Pulmonary artery endothelial cell (primary cell): ENCODE results near the gene FAM43B. TPM values are rescaled to one million over a fixed set of nuclear protein-coding genes. Genes with fewer than 3 reads are reported as not detected.
A peak's percentile ranks its signal among the peaks of the same experiment; 100 is the strongest.

Experiments used
- DNase-seq: peaks from one replicate; pipeline ENCODE4 v3.0.0-alpha.2; 2011; ENCODE audit warnings: low read depth, low spot score
- total RNA-seq: library from RNA; depleted of rRNA; stranded (reverse); fragments of >200 nt; gene quantifications from 2 replicates; pipeline ENCODE4 v1.2.3, GENCODE V29; 2014

FAM43B gene
- total RNA-seq, 1 donor from 2014 or later, result not detected

DNA sequence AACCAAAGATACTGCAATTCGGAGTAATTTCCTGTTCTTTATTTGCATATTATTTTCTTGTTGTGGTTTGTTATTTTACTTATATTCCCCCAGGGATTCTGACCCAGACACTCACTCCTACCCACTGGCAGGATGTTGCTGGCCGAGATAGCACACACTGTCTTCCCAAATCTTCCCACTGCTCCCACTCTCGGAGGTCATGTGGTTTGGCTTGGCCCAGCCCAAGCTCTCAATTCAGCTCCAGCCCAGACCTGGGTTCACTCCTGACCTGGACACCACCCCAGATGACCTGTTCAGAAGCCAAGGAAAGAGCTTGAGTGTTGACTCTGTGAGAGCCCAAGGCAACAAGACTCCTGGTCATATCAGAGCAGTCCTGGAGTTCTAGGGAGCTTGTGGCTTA, 1.2 kb upstream of the FAM43B start:
- DNase-seq, result no peak

- no peak for DNase-seq
Observed at GRCh38 chr1:20552728-20553445, 514 bp downstream of the FAM43B start.

GRCh38 chr1:20555025-20555757, 2.8 kb downstream of the FAM43B start:
- no peak for DNase-seq

DNA sequence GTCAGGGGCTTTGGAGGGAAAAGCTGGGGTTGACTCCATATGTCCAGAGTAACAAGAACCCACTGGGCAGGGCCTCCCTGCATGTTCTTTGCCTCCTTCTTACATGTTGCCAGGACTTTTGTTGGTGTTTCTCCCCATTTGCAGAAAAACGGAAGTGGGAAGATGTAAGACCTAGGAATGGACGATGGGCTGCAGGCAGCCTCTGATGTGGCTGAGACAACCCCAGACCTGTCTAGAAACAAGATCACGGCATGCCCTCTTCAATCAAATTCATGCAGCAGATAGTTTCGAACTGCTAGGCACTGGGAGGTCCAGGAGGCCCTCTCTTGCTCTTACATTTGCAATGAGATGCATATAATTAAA, 3.4 kb downstream of the FAM43B start:
- no peak for DNase-seq

DNA sequence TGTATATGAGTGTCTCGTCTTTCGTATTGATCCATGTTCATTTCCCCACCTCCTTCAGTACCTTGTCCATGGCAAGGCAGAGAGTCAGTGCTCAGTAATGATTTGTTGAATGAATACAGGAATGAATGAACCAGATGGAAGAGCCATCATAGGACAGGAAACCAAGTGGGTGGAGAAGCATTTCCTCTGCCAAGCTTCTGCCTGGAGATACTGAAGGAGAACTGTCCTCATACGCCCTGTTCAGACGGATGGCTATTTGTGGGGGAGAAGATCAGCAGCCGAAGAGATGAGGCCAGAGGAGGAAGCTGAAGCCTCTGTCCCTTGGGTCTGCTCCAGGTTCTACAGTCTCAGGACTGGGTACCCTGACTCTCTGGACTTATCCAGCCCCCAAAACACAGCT, 5.8 kb downstream of the FAM43B start:
- DNase-seq, result no peak

GRCh38 chr1:20560966-20561365, 8.6 kb downstream of the FAM43B start:
- no peak for DNase-seq

- DNase-seq, result no peak
Observed at GRCh38 chr1:20565234-20565633, 12.9 kb downstream of the FAM43B start.

DNA sequence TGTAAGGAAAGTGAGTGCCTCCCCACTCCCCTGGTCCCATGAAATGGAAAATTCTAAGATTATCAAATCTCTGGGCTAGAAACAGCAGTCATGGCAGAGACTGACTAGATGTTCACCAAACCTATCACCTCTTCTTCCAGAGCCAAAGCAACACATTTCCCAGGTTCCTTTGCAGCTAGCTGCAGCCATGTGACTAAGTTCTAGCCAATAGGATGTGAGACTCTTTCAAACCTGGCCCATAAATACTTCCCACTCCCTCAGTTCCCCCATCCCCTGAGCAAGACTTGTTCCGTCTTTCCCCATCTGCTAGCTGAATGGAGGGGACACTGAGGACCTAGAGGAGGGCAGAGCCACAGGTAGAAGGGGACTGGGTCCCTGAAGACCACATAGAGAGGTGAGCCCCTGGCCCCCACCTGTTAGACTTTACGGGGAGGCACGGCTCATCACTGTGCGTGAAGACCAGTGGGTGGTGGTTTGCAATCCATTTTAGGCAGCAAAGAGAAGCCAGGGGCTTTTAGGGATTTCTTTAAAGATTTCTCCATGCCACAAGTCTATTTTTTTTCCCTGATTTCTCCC, 17.2 kb downstream of the FAM43B start:
- no peak for DNase-seq

GRCh38 chr1:20571427-20571826, 19.1 kb downstream of the FAM43B start:
- DNase-seq, result no peak

DNA sequence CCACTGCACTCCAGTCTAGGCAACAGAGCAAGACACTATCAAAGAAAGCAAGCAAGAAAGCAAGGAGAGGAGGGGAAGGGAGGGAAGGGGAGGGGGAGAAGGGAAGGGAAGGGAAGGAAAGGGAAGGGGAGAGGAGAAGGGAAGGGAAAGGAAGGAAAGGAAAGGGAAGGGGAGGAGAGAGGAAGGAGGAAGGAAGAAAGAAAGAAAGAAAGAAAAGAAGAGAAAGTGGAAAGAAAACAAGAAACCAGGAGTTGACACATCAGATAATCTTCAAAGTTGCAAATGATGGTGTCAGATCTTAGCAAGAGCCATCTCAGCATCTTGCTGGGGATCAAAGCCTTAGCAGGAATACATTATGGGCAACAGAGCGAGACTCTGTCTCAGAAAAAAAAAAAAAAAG, 21.6 kb downstream of the FAM43B start:
- no peak for DNase-seq

- DNase-seq, result peak; percentile 49
Observed at GRCh38 chr1:20574686-20575540, 22.5 kb downstream of the FAM43B start.

GRCh38 chr1:20575541-20576336, 23.4 kb downstream of the FAM43B start:
- no peak for DNase-seq

DNA sequence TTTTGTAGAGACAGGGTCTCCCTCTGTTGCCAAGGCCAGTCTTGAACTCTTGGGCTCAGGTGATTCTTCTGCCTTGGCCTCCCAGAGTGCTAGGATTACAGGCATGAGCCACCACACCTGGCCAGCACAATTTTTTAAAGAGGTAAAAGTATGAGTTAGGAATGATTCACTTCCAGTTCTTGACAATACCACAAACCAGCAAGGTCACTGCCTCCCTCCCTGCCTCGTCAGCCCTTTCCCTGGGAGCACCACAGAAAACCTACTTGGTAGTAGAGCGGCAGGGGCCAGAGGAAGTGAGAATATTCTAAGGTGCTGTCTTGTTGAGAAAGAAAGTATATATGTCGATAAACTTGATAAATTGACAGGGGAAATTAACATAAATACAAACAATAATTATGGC, 25.7 kb downstream of the FAM43B start:
- DNase-seq, result no peak

DNA sequence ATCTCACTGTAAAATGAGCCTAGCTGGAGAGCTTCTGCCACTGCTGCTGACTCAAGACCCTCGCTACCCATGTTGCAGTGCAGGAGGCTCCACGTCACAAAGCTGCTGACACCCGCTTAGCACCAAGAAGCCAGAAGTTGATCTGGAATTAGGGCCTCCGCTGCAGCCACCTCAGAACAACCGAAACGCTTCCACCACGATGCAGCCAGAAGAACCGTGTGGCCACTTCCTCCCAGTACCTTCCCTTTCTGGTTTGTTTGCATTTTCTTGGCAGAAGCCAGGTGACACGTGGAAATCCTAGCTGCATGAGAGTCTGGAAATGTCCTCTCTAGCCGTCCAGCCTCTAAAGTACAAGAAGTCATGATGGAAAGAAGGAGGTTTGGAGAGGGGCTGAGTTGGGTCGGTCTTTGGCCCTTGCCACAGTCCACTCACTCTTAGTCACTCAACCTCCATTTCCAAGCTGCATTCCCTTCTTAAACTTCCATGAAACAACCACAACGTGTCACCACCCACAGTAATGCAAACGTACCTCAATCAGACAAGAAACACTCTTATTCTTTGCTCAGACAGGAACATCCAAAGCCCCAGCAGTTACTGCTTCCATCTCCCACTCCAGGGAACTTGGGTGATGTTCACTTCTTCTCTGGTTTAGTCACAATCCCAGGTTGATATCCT, 26.5 kb downstream of the FAM43B start:
- DNase-seq, result no peak

DNA sequence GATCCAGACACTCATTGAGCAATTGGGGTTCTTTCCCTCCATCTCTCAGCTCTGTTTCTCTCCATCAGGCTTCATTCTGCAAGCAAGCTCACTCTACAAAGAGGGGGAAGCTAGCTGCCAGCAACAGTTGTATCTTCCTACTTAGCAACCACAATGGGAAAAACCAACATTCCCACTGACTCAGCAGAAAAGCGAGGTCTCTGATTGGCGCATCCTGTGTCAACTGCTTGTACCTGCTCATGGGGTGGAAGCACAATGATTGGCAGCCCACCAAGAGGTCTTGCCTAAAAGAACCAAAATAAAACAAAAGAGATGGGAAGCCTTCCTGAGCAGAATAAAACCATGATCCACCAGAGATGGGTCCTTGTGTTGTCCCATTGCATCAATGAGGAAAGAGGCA, 32.5 kb downstream of the FAM43B start:
- no peak for DNase-seq

DNA sequence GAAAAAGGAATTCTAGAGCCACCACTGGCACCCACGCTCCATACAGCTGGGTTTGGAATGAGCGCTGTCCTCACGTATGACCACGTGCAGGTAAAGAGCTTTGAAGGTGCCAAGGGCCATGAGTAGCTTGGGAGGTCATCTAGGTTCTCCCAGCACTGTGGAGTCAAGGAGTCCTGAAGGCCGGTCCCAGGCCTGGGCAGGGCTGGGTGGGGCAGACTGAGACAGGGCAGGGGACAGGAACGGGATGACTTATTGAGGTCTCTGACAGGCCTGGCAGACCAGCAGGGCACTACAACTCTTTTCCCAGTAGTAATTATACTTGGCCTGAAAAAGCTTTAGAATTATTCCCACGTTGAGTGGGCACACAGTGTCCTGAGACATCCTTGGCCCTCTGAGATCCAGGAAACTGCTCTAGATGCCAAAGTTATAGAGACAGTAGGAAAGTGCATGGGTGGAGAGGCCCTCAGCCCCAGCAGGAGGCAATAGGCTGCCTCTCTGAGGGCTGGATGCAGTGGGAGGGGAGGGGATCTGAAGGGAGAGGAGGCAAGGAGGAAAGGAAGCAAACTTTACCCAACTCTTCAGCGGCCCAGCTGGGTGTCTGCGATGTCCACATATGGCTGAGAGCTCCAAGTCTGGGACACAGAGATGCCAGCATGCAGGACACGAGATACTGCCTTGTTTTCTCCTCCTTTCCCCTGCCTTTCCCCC, 34.7 kb downstream of the FAM43B start:
- no peak for DNase-seq

- DNase-seq, result no peak
Observed at GRCh38 chr1:20587661-20588053, 35.3 kb downstream of the FAM43B start.

GRCh38 chr1:20588634-20589225, 36.4 kb downstream of the FAM43B start, which contains the start of gene CDA:
Gene CDA (plus strand): TSS chr1:20589097. CDS start chr1:20589130, 33 bp downstream.
- no peak for DNase-seq
